Ovary (tissue), 3 donors: ENCODE data around the gene RHBG.

Source experiments
- POLR2A ChIP-seq: fragments of 450-650 bp; IDR thresholded peaks from one replicate; pipeline ENCODE4 v1.6.1; 2017; ENCODE audit warnings: antibody characterized with exemption, mild to moderate bottlenecking, moderate library complexity
- TF ChIP-seq, protein P1 (sequence below), 3 donors: fragments of 450-650 bp in 2 of 3; fragments of 200-600 bp in 1 of 3; IDR thresholded peaks; one replicate each; pipeline versions ENCODE4 v1.5.1 to v1.8.0; 2016 to 2022; ENCODE audit warnings: antibody characterized with exemption in 3 of 3, mild to moderate bottlenecking in 1 of 3
- donor health status: DM: no; HTN: no; CAD: no.

DNA sequence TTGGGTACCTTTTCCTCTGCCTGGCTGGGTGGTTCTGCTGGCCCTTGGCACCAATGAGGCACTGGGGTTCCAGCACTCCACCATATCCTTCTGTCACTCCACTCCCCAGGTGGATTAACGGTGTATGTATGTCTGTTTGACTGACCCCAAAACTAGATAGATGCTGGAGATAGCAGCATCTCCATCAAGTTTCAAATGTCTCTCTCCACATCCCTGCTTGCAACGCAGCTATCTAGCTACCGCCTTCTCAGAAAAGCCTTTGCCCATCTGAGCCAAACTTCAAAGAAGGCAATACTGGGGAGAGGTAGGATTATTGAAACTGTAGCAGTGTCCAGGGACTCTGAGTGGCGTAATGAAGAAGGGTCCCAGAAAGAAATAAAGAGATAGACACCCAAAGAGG lies 64.0 kb downstream of the RHBG start:
- TF ChIP-seq POLR2A = no peak
- TF ChIP-seq, protein P1, sequence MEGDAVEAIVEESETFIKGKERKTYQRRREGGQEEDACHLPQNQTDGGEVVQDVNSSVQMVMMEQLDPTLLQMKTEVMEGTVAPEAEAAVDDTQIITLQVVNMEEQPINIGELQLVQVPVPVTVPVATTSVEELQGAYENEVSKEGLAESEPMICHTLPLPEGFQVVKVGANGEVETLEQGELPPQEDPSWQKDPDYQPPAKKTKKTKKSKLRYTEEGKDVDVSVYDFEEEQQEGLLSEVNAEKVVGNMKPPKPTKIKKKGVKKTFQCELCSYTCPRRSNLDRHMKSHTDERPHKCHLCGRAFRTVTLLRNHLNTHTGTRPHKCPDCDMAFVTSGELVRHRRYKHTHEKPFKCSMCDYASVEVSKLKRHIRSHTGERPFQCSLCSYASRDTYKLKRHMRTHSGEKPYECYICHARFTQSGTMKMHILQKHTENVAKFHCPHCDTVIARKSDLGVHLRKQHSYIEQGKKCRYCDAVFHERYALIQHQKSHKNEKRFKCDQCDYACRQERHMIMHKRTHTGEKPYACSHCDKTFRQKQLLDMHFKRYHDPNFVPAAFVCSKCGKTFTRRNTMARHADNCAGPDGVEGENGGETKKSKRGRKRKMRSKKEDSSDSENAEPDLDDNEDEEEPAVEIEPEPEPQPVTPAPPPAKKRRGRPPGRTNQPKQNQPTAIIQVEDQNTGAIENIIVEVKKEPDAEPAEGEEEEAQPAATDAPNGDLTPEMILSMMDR (IDR thresholded peaks at IDR 0.05) = no peak
